ENCODE measurements around the gene ANKMY1. TPM values are rescaled to one million over a fixed set of nuclear protein-coding genes. Genes with fewer than 3 reads are reported as not detected.
A peak's percentile ranks its signal among the peaks of the same experiment; 100 is the strongest.

The ANKMY1 gene
- total and polyA plus RNA-seq, 3 donors from 2014 or later: 57.3 to 92.5 (median 75.7) TPM

DNA sequence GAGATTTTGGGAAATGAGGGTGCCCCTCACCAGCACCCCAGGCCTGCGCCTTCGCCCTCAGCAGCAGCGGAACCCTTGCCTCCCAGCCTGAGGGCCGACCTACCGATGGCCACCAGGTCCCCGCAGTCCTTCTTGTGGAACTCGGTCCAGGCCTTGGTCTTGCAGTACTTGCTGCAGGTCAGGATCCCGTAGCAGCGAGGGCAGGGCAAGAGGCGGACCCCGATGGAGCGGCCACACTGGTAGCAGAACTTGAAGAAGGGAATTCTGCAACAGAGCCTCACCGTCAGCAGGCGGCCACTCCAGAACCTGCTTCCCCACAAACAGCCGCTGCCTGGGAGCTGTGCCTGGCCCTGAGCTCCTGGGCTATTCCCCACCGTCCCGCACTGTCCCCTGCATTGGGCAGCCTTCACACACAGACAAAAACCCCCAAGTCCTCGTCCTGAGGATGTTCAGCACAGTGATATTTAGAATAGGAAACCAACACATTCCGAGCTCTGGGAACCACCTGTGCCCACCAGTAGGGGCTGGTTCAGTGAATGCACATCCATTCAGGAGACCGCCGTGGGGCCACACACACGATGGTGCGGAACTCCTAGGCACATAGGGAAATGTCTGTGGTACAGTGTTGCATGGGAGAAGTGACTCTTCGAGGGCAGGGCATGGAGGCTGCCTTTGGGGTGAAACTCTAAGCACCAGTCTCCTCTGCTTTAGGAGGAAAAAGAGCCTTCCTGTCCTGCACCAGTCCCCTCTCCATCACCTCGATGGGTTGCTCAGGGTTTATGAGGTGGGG, 76.8 kb downstream of the ANKMY1 start:
- DNase-seq: no peak
- no peak overlapping the region for H3K4me3 ChIP-seq
- no peaks in the 10 kb centered on the region for H3K9me3 ChIP-seq
- 90 to 96% methylated on average over 15 to 25 of the region's 25 CpGs for WGBS, 2 donors
- H3K27me3 ChIP-seq: no peaks in the 10 kb centered on the region
- no peaks in the 10 kb centered on the region for H3K4me1 ChIP-seq
- H3K27ac ChIP-seq: no peak overlapping the region
- no peaks in the 10 kb centered on the region for H3K36me3 ChIP-seq (ENCODE audit: low read depth, missing control alignments)
- intact Hi-C loops (cut with DNase I; ENCODE audit: low total_unique reads): no loop called here
- TF ChIP-seq, protein P1, sequence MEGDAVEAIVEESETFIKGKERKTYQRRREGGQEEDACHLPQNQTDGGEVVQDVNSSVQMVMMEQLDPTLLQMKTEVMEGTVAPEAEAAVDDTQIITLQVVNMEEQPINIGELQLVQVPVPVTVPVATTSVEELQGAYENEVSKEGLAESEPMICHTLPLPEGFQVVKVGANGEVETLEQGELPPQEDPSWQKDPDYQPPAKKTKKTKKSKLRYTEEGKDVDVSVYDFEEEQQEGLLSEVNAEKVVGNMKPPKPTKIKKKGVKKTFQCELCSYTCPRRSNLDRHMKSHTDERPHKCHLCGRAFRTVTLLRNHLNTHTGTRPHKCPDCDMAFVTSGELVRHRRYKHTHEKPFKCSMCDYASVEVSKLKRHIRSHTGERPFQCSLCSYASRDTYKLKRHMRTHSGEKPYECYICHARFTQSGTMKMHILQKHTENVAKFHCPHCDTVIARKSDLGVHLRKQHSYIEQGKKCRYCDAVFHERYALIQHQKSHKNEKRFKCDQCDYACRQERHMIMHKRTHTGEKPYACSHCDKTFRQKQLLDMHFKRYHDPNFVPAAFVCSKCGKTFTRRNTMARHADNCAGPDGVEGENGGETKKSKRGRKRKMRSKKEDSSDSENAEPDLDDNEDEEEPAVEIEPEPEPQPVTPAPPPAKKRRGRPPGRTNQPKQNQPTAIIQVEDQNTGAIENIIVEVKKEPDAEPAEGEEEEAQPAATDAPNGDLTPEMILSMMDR (IDR thresholded peaks at IDR 0.05): no peak
- TF ChIP-seq POLR2A (IDR thresholded peaks at IDR 0.05): no peak

DNA sequence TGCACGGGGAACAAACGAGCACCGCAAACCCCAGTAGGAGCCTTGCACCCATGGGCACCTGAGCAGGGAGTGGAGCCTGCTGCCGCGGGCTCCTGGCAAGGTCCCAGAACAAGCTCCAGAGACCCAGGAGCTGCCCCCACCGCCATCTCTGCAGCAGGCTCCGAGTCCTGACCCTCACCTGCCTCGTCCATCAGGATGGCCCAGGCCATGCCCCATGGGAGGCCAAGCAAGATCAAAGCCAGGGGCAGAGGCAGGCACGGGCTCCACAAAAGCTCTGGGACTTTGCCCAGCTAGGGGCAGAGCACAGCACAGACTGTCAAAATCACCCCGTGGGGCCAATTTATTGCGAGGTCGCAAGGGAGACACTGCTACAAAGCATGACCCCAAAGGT, 78.7 kb downstream of the ANKMY1 start:
- Histone ChIP-seq H3K4me3 (no peak overlapping the region), H3K4me1 (no peaks in the 10 kb centered on the region), H3K27me3 (no peaks in the 10 kb centered on the region), H3K27ac (no peak overlapping the region), H3K36me3 (ENCODE audit: low read depth, missing control alignments) (no peaks in the 10 kb centered on the region), H3K9me3 (no peaks in the 10 kb centered on the region)
- TF ChIP-seq POLR2A (IDR thresholded peaks at IDR 0.05): no peak
- TF ChIP-seq, protein P1 (IDR thresholded peaks at IDR 0.05): no peak
- DNase-seq: no peak
- intact Hi-C loops (cut with DNase I; ENCODE audit: low total_unique reads): no loop called here
- 58 to 60% methylated on average over 4 to 12 of the region's 12 CpGs for WGBS, 2 donors

DNA sequence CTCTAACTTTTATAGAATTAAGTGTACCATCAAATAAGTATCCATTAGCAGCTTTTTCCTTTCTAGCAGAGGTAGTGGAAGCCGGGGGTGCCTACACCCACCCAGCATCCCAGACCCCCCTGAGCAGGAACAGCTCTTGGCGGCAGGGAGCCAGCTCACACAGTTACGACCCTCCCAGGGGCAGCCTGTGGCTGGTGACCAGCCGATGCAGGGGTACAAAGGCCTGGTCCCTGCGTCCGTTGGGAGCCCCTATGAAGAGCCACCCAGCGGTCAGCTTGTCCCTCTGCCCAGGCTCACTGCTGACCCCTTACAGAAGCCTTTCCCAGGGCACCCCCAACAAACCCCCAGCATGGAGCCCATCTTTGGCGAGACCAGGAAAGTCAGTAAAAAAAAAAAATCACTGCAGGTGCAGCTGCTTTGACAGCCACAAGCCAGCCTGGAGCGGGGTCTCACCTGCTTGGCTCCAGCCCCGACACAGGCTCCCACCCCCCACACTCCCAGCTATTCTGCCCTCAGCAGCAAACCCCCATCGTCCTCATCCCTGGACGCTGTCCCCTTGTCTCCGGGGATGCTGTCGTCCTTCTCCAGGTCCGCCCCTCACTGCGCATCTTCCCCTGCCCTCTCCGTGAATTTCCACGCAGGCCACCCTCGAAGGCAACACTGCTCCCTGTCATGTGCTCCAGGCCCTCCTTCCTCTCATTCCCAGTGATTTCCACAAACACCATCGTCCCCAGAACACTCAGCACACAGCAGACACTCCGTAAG, 79.3 kb downstream of the ANKMY1 start:
- no peaks in the 10 kb centered on the region for H3K9me3 ChIP-seq
- peak overlapping the region in 1 of 2 donors; percentile 44 for H3K4me3 ChIP-seq
- 69 to 74% methylated on average over 14 to 21 of the region's 21 CpGs for WGBS, 2 donors
- H3K36me3 ChIP-seq (ENCODE audit: low read depth, missing control alignments): no peaks in the 10 kb centered on the region
- intact Hi-C loops (cut with DNase I; ENCODE audit: low total_unique reads): no loop called here
- no peaks in the 10 kb centered on the region for H3K27me3 ChIP-seq
- no peak overlapping the region for H3K27ac ChIP-seq
- H3K4me1 ChIP-seq: no peaks in the 10 kb centered on the region
- TF ChIP-seq, protein P1 (IDR thresholded peaks at IDR 0.05): no peak
- no peak for TF ChIP-seq POLR2A (IDR thresholded peaks at IDR 0.05)
- no peak for DNase-seq

DNA sequence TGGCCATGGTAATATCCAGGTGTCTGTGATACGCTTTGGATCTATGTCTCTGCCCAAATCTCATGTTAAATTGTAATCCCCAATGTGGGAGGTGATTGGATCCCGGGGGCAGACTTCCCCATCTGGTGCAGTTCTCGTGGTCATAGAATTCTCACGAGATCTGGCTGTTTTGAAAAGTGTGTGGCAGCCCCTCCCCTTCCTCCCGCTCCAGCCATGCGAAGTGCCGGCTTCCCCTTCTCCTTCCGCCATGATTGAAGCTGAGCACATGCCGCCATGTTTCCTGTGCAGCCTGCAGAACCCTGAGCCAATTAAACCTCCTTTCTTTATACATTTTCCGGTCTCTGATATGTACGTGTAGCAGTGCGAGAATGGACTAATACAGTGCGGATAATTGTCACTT, 79.9 kb downstream of the ANKMY1 start:
- Histone ChIP-seq H3K36me3 (ENCODE audit: low read depth, missing control alignments) (no peaks in the 10 kb centered on the region), H3K27me3 (no peaks in the 10 kb centered on the region), H3K4me1 (no peaks in the 10 kb centered on the region), H3K27ac (no peak overlapping the region), H3K9me3 (no peaks in the 10 kb centered on the region), H3K4me3 (peak overlapping the region in 1 of 2 donors; percentile 44)
- TF ChIP-seq, protein P1 (IDR thresholded peaks at IDR 0.05): no peak
- TF ChIP-seq POLR2A (IDR thresholded peaks at IDR 0.05): no peak
- peak; percentile 81 for DNase-seq
- intact Hi-C loops (cut with DNase I; ENCODE audit: low total_unique reads): no loop called here
- WGBS, 2 donors: 69 to 78% methylated on average over 13 of the region's 13 CpGs

All from testis (tissue), 3 donors.